ENCODE data around the gene GRPEL2.

- no peak for TF ChIP-seq CTCF (IDR thresholded peaks at IDR 0.05)
- no peak for TF ChIP-seq POLR2A (IDR thresholded peaks at IDR 0.05)
These were observed 34.8 kb upstream of the GRPEL2 start for GRCh38 chr5:149310488-149310887.
